SH-SY5Y (cell line): Measurements from ENCODE around the gene KCNJ6.

Source experiments
- GATA2 ChIP-seq: IDR thresholded peaks from 2 replicates; pipeline ENCODE4 v1.6.1; 2011; ENCODE audit warnings: mild to moderate bottlenecking, low read depth, low read length
- GATA3 ChIP-seq: IDR thresholded peaks from 2 replicates; pipeline ENCODE4 v1.6.1; 2011; ENCODE audit warnings: low read depth, mild to moderate bottlenecking, low read length, moderate library complexity

- TF ChIP-seq GATA2 (no peak), GATA3 (no peak)
These were observed 23.6 kb upstream of the KCNJ6 start for GRCh38 chr21:37939838-37940237.
